ENCODE data around the gene NKX1-2.

NKX1-2 gene

DNA sequence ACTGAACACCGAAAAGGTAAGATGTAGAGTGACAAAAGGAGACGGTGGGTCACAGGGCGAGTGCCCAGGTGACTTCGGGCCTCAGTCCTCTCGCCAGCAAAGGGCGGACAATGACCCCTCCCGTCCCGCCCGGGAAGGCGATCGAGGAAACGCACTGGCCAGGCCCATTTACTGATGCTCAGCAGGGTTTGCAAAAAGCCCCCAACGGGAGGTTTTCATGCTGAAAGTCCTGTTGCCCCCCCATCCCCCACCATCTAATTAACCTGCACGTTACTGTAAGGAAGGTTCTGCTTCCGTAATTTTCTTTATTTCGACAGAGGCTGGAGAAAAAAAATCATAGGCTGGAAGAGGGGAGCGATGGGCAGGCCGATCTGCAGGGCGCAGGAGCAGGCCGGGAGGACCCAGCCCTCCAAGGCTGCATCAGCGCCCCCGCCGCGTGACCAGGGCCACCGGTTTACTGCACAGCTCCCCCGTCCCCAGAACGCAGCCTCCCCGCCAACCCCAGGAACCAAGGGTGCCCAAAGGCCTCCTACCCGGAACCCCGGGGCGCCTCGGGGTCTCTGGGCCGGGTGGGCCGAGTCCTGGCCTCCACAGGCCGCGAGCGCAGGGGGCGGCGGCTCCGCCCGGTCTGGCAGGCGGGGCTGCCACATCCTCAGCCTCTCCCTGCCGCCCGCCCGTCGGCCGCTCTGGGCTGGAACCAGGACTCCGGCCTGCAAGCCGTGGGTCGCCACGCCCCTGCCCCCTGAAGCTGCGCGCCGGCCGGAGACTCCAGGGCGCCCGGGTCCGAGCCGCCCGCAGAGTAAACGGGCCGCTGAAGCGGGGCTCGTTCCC lies 31.7 kb downstream of the NKX1-2 start:
- peak; percentile 26 for DNase-seq (ENCODE audit: low read depth)

GRCh38 chr10:124416733-124417132 lies 33.1 kb downstream of the NKX1-2 start:
- no peak for DNase-seq (ENCODE audit: low read depth)

DNA sequence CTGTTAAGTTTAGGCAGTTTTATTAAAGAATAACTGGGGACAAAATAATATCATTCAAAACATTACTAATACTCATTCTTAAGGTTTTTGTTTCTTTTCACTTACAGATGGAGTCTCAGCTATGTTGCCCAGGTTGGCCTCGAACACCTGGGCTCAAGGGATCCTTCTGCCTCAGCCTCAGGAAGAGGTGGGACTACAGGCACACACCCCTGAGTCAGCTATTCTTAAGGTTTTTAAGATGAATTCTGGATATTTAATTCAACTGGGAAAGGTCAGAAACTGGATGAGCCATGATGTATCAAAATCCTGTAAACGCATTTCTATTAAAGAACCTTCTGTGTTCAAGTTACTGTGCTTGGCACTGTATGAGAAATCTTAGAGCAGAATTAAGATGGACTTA lies 34.6 kb downstream of the NKX1-2 start:
- no peak for DNase-seq (ENCODE audit: low read depth)

DNA sequence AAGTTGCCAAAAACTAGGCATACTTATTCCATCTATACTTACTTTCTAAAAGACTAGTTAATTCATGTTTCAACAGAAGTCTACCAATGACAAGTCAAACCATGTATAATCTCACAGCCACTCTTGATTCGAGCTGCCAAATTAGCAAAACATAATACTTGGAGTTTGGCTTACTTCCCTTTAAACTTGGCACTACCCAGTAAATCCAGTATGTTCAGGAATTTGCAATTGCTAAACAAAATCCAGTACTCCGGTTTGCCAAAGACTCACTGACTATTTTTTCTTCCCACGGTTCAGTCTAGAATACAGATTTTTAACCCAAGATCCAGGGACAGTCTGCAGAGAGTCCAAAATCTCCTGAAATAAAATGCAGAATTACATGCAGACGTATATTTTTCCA lies 35.8 kb downstream of the NKX1-2 start:
- DNase-seq (ENCODE audit: low read depth): no peak

DNA sequence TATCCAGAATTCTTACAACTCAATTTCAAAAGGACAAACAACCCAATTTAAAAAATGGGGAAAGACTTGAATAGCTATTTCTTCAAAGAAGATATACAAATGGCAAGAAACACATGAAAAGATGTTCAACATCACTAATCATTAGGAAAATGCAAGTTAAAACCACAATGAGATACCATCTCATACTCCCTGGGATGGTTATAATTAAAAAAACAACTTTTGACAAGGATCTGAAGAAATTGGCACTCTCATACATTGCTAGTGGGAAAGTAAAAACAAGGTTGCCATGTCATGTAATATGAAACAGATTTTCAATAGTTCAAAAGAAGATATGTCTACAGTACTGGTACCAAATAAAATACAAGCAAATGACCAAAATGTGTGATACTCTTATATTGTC lies 40.1 kb downstream of the NKX1-2 start:
- no peak for DNase-seq (ENCODE audit: low read depth)

- DNase-seq (ENCODE audit: low read depth): no peak
These were observed 41.5 kb downstream of the NKX1-2 start for GRCh38 chr10:124408357-124408756.

DNA sequence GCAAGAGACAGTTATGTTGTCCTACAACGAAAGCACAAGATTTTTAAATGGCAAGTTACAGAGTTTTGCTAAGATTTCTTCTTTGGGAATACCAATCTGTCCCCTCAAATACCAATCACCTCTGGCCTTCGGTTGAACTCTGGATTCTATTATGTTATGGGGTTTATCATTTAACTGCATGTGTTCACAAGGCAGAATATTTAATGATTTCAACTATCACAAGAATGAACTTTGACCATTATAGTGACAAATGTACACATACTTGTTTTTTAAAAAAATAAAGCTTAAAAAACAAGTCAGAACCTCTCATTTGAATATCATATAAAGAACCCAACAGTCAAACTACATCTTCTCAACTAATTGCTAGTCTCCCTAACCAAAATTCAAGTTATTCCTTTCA lies 42.4 kb downstream of the NKX1-2 start:
- DNase-seq (ENCODE audit: low read depth): no peak

DNA sequence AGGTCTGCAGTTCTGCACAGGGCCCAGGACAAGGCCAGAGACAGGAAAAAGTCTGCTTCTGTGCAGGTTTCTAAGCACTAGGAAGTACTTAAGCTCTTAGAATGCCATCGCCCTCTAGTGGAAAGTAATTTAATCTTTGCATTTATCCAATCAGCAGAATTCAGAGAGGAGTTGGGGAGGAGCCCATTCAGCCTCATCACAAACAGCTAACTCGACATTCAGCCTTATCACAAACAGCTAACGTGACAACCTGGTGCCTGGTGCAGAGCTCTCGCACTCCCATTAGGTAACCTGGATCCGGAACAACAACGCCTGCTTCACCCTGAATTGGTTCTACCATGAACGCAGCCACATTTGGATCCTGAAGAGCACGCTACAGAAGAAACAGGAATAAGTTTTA lies 46.3 kb downstream of the NKX1-2 start:
- DNase-seq (ENCODE audit: low read depth): no peak

- DNase-seq (ENCODE audit: low read depth): no peak
These were observed 47.6 kb downstream of the NKX1-2 start for GRCh38 chr10:124402273-124402672.

GRCh38 chr10:124401633-124402032 lies 48.2 kb downstream of the NKX1-2 start:
- no peak for DNase-seq (ENCODE audit: low read depth)
